Upper lobe of left lung (tissue), 4 donors: Measurements from ENCODE around the gene ACKR3.

Experiments
- CTCF ChIP-seq, 6 experiments: fragments of 450-650 bp in 4 of 6; fragments of 200-600 bp in 2 of 6; sonication (generic) in 2 of 6; IDR thresholded peaks; one replicate each; pipeline ENCODE4 v1.5.1; 2016 to 2019; ENCODE audit warnings: antibody characterized with exemption in 6 of 6
- POLR2A ChIP-seq, 4 donors: fragments of 450-650 bp; IDR thresholded peaks; one replicate each; pipeline ENCODE4 v1.5.1; 2016 to 2017; ENCODE audit warnings: antibody characterized with exemption in 4 of 4, mild to moderate bottlenecking in 2 of 4

GRCh38 chr2:236521556-236521955 is 48.1 kb upstream of the ACKR3 start:
- TF ChIP-seq POLR2A (IDR thresholded peaks at IDR 0.05) (no peak), CTCF (IDR thresholded peaks at IDR 0.05) (no peak)
